HepG2 (cell line): ENCODE measurements around the gene NCBP2. TPM values are rescaled to one million over a fixed set of nuclear protein-coding genes. Genes with fewer than 3 reads are reported as not detected.

Experiments
- DPF2 ChIP-seq: sonication (generic); formaldehyde crosslinking; IDR thresholded peaks from 2 replicates; pipeline ENCODE4 v1.4.0; 2020; ENCODE audit warnings: mild to moderate bottlenecking, low read depth, missing genetic modification reagents, borderline replicate concordance
- KDM6A ChIP-seq: IDR thresholded peaks from 2 replicates; pipeline ENCODE4 v1.6.1; 2016; ENCODE audit warnings: low read depth
- MED1 ChIP-seq: sonication (generic); formaldehyde crosslinking; IDR thresholded peaks from 2 replicates; pipeline ENCODE4 v1.4.0; 2020; ENCODE audit warnings: missing genetic modification reagents
- PITX1 ChIP-seq: sonication (generic); formaldehyde crosslinking; IDR thresholded peaks from 2 replicates; pipeline ENCODE4 v1.5.1; 2020; ENCODE audit warnings: mild to moderate bottlenecking, missing genetic modification reagents
- POLR2G ChIP-seq: fragments of 200-400 bp; formaldehyde crosslinking; IDR thresholded peaks from 2 replicates; pipeline ENCODE4 v1.6.1; 2018; ENCODE audit warnings: mild to moderate bottlenecking, low read depth, low read length, moderate library complexity
- TAF1 ChIP-seq: sonication (generic); formaldehyde crosslinking; IDR thresholded peaks from 2 replicates; pipeline ENCODE4 v1.4.0; 2020; ENCODE audit warnings: missing genetic modification reagents
- ZFX ChIP-seq: sonication (generic); formaldehyde crosslinking; IDR thresholded peaks from 2 replicates; pipeline ENCODE4 v1.4.0; 2020; ENCODE audit warnings: mild to moderate bottlenecking, low read depth, missing genetic modification reagents, moderate library complexity
- ZNF644 ChIP-seq: IDR thresholded peaks from 2 replicates; pipeline ENCODE4 v1.6.1; 2016; ENCODE audit warnings: low read depth
- ZSCAN30 ChIP-seq: sonication (generic); formaldehyde crosslinking; IDR thresholded peaks from 2 replicates; pipeline ENCODE4 v1.5.0; 2020; ENCODE audit warnings: mild to moderate bottlenecking, missing genetic modification reagents
- polyA plus RNA-seq, 8 experiments: library from polyadenylated mRNA; depleted of rRNA in 3 of 8; stranded (reverse) in 7 of 8; unstranded in 1 of 8; fragments of >200 nt; fragmentation: Illumina TruSeq in 4 of 8; extraction: Trizol in 4 of 8; gene quantifications; 2 replicates each; pipeline versions ENCODE4 v1.2.1 to v1.2.3, GENCODE V29; 2011 to 2016; ENCODE audit warnings: low read depth in 4 of 8, missing spikeins in 1 of 8, mixed read lengths in 1 of 8; ENCODE audit not compliant: insufficient read depth in 1 of 8
- total RNA-seq, 5 experiments: library from RNA; depleted of rRNA; stranded (reverse); fragments of >200 nt; fragmentation: Illumina TruSeq; extraction: Trizol; gene quantifications; 2 replicates each; pipeline ENCODE4 v1.2.3, GENCODE V29; 2016; ENCODE audit warnings: low read depth in 1 of 5
- TF ChIP-seq, protein P1 (sequence below), 2 experiments: sonication (generic) in 1 of 2; formaldehyde crosslinking in 1 of 2; IDR thresholded peaks; 2 replicates each; pipeline versions ENCODE4 v1.6.1 to v1.9.0; 2014 to 2022; ENCODE audit warnings: antibody characterized with exemption in 1 of 2, borderline replicate concordance in 1 of 2, inconsistent platforms in 1 of 2, low read depth in 1 of 2, missing genetic modification reagents in 1 of 2
- TF ChIP-seq, protein P2 (sequence below): sonication (generic); formaldehyde crosslinking; IDR thresholded peaks from 2 replicates; pipeline ENCODE4 v1.4.0; 2020; ENCODE audit warnings: missing genetic modification reagents, mild to moderate bottlenecking, borderline replicate concordance
- TF ChIP-seq, protein P3 (sequence below): sonication (generic); formaldehyde crosslinking; IDR thresholded peaks from 2 replicates; pipeline ENCODE4 v1.5.0; 2020; ENCODE audit warnings: mild to moderate bottlenecking, missing genetic modification reagents

Gene NCBP2
- total and polyA plus RNA-seq, 2 of the 13 experiments (the other 11 are each of a cell fraction or from before 2014, with no cell fraction given) = 58.7 to 95.5 TPM

- TF ChIP-seq, protein P1, sequence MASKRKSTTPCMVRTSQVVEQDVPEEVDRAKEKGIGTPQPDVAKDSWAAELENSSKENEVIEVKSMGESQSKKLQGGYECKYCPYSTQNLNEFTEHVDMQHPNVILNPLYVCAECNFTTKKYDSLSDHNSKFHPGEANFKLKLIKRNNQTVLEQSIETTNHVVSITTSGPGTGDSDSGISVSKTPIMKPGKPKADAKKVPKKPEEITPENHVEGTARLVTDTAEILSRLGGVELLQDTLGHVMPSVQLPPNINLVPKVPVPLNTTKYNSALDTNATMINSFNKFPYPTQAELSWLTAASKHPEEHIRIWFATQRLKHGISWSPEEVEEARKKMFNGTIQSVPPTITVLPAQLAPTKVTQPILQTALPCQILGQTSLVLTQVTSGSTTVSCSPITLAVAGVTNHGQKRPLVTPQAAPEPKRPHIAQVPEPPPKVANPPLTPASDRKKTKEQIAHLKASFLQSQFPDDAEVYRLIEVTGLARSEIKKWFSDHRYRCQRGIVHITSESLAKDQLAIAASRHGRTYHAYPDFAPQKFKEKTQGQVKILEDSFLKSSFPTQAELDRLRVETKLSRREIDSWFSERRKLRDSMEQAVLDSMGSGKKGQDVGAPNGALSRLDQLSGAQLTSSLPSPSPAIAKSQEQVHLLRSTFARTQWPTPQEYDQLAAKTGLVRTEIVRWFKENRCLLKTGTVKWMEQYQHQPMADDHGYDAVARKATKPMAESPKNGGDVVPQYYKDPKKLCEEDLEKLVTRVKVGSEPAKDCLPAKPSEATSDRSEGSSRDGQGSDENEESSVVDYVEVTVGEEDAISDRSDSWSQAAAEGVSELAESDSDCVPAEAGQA (IDR thresholded peaks at IDR 0.05; ENCODE audit: low read depth) = 0 out of 2 replicates have a peak, but pooled peaks have one; percentile 43
- TF ChIP-seq, protein P1 (CRISPR knock-in tag; IDR thresholded peaks at IDR 0.05; ENCODE audit: borderline replicate concordance) = no peak
- TF ChIP-seq PITX1 (CRISPR knock-in tag) = 0 out of 2 replicates have a peak, but pooled peaks have one; percentile 43
- TF ChIP-seq MED1 = peak; percentile 80
- peak; percentile 93 for TF ChIP-seq KDM6A (CRISPR knock-in tag)
- TF ChIP-seq, protein P2, sequence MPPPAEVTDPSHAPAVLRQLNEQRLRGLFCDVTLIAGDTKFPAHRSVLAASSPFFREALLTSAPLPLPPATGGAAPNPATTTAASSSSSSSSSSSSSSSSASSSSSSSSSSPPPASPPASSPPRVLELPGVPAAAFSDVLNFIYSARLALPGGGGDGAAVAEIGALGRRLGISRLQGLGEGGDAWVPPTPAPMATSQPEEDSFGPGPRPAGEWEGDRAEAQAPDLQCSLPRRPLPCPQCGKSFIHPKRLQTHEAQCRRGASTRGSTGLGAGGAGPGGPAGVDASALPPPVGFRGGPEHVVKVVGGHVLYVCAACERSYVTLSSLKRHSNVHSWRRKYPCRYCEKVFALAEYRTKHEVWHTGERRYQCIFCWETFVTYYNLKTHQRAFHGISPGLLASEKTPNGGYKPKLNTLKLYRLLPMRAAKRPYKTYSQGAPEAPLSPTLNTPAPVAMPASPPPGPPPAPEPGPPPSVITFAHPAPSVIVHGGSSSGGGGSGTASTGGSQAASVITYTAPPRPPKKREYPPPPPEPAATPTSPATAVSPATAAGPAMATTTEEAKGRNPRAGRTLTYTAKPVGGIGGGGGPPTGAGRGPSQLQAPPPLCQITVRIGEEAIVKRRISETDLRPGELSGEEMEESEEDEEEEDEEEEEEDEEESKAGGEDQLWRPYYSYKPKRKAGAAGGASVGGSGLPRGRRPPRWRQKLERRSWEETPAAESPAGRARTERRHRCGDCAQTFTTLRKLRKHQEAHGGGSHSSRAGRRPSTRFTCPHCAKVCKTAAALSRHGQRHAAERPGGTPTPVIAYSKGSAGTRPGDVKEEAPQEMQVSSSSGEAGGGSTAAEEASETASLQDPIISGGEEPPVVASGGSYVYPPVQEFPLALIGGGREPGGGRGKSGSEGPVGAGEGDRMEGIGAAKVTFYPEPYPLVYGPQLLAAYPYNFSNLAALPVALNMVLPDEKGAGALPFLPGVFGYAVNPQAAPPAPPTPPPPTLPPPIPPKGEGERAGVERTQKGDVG = no peak
- TF ChIP-seq, protein P3, sequence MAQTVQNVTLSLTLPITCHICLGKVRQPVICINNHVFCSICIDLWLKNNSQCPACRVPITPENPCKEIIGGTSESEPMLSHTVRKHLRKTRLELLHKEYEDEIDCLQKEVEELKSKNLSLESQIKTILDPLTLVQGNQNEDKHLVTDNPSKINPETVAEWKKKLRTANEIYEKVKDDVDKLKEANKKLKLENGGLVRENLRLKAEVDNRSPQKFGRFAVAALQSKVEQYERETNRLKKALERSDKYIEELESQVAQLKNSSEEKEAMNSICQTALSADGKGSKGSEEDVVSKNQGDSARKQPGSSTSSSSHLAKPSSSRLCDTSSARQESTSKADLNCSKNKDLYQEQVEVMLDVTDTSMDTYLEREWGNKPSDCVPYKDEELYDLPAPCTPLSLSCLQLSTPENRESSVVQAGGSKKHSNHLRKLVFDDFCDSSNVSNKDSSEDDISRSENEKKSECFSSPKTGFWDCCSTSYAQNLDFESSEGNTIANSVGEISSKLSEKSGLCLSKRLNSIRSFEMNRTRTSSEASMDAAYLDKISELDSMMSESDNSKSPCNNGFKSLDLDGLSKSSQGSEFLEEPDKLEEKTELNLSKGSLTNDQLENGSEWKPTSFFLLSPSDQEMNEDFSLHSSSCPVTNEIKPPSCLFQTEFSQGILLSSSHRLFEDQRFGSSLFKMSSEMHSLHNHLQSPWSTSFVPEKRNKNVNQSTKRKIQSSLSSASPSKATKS (CRISPR knock-in tag) = no peak
- TF ChIP-seq ZSCAN30 (CRISPR knock-in tag) = no peak
- TF ChIP-seq ZNF644 = peak; percentile 62
- TF ChIP-seq ZFX (CRISPR knock-in tag) = peak; percentile 57; the same call in 1 of the 2 replicates
- peak; percentile 74; the same call in 1 of the 2 replicates for TF ChIP-seq DPF2
- no peak for TF ChIP-seq TAF1 (CRISPR knock-in tag)
- peak; percentile 35; the same call in 1 of the 2 replicates for TF ChIP-seq POLR2G
Measured at GRCh38 chr3:196981657-196982056, 39.3 kb upstream of the NCBP2 start (continued).
